Glomerular visceral epithelial cell (primary cell): ENCODE measurements around the gene CFAP54.
"Not testable (repeated sequence)": the region's sequence is repeated elsewhere in the genome, so short reads cannot be mapped to it uniquely, and the experiment has no call there.

Experiments used
- DNase-seq: peaks from one replicate; pipeline ENCODE4 v3.0.0-alpha.2; 2016; ENCODE audit errors: extremely low spot score

The CFAP54 gene

DNA sequence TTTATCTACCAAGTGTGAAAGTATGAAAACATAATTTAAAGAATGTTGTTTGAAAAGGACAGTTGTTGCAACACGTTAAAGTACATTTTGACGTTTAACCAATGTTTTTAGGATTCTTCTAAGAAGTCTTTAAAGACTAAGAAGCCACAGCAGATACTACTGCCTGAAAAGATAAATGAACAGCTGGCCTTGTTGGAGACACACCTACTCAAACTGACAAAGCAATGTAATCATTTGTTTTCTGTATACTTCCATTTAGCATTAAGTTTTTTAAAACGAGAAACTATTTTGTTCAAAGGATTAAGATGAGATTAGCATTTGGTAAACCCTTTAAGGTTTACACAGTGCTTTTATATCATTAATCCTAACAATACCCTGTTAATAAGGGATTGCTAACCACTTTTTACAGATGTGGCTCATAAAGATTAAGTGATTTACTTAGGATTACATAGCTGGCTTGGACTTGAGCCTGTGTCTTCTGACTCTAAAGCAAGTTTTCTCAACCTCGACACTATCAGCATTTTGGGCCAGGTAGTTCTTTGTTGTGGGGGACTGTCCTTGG, 134.4 kb downstream of the CFAP54 start:
- DNase-seq: no peak

DNA sequence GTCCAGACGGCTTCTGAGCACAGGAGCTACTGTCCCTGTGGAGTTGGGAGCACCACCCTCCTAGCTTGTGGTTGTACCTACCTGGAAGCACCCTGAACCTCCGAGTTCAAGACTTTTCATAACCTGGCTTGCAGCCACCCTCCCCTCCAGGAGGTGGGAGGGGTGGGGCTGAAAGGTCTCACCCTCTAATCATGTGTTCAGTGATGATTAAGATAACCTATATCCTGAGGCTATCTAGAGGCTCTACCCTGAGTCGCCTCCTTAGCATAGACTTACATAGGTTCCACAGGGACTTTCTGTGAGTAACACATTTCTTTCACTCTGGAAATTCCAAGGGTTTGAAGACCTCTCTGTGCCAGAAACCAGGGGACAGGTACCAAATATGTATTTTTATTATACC, 146.5 kb downstream of the CFAP54 start:
- no peak for DNase-seq

DNA sequence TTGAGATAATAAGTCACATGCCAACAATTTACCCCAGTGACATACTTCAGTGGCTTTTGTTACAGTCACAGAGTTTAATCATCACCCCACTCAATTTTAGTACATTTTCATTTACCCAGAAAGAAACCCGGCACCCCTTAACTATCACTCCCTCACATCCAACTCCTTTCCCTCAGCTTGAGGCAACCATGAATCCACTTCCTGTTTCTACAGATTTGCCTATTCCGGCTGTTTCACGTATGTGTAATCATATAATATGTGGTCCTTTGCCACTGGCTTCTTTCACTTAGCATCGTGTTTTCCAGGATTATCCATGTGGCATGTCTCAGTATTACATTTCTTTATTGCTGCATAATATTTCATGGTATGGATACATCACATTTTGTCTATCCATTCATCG, 147.5 kb downstream of the CFAP54 start:
- no peak for DNase-seq

DNA sequence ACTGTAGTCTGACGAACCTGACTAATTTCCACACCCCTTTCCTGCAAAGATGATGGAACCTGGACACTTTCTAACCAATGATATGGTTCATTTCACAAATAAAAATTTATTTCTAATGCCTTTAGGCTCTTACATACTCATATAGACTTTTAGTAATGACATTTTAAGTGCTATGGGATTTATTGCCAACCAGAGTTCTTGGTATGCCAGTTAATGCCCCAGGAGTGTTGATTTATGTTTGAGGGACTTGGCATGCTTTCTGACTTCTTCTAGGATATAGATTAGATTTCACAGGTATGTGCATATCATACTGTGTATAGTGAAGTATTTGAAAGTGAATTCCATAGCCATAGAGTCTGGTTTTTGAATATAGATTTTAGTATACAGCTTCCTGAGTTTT, 159.5 kb downstream of the CFAP54 start:
- no peak for DNase-seq

DNA sequence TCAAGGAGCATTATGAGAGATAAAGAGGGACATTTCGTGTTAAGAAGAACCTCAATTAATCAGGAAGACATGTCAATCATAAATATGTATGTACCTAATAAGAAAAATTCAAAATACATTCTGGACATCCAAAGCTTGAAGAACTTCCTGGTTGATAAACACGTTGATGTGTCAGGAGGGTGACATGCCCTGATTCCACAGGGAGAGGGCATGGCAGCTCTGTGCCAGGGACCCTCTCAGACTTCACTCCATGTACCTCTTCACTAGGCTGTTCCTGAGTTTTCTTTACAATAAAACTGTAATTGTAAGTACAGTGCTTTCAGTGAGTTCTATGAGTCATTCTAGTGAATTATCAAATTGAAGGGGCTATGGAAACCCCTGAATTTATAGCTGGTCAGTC, 163.5 kb downstream of the CFAP54 start:
- DNase-seq: no peak

DNA sequence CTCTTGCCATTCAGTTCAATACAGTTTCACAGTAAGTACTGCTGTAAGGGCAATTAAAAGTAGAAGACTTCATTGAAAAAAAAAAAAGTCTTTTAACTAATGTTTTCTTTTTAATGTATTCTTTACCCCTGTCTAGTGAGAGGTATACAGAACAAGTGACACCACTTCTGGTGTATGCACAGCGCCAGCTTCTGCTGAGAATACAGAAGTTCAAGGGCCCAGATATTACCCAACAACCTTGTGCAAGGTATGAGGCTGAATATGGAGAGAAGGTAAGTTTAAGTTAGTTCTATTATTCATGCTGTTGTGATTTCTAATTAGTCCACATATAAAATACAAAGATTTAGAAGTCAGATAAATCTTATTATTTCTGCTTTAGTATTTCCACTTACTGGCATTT, 168.7 kb downstream of the CFAP54 start:
- DNase-seq: no peak

DNA sequence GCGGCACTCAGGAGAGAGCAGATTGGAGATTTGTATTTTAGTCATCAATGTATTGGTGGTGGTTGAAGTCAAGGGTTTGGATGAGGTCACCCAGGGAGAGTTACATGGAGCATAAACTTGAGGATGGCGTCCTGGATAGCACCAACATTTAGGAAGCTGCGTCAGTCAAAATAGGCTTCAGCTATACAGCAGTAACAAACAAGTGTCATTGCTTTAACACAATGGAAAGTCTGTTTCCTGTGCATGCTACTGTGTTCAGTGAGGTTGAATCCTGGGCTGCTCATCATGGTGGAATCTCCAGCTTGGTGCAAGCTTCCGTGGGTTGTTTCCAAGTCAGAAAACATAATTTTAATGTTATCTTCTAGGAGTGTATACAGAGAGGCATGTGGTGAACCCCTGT, 180.4 kb downstream of the CFAP54 start:
- DNase-seq: no peak

DNA sequence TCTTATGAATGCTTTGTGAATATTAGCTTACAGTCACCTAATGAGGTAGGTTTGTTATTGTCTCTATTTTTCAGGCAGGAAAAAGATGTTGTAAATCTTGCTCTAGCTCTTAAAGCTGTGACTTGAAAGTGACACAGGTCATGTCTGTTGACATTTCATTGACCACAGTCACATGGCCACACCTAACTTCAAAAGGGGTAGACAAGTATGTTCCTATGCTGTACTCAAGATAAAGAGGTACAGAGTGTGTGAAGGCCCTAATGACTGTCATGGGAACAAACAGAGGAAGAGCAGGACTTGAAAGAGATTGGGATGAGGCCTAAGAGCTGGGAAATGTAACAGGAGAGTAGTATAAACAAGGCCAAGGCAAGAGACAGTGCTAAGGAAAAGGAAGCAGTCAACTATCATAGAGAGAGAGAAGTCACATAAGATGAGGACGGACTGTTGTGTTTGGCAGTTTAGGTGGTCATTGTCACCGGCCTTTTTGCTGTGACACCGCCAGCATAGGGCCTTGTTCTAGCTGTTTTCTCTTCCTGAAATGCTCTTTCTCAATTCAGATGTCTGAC, 181.0 kb downstream of the CFAP54 start:
- no peak for DNase-seq

DNA sequence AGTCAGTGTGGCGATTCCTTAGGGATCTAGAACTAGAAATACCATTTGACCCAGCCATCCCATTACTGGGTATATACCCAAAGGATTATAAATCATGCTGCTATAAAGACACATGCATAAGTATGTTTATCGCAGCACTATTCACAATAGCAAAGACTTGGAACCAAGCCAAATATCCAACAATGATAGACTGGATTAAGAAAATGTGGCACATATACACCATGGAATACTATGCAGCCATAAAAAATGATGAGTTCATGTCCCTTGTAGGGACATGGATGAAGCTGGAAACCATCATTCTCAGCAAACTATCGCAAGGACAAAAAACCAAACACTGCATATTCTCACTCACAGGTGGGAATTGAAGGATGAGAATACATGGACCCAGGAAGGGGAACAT, 186.1 kb downstream of the CFAP54 start:
- DNase-seq: not testable (repeated sequence)

DNA sequence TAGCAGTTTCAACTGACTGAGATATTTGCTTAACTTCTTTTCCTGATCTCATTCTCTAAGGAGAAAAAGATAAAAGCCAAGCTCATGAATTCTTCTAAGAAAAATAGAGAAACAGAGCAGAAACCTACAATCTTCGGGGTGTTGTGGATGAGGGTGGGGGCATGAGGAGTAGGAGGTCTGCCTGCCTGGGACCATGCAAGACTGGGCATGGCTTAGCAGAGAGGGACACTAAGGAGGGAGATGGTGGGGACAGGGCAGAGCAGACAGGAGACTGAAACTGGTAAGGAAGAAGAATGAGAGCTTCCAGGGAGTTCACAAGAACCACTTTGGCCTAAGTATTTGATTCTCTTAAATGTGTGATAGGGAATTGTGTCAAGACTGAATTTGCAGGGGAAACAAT, 188.0 kb downstream of the CFAP54 start:
- no peak for DNase-seq

DNA sequence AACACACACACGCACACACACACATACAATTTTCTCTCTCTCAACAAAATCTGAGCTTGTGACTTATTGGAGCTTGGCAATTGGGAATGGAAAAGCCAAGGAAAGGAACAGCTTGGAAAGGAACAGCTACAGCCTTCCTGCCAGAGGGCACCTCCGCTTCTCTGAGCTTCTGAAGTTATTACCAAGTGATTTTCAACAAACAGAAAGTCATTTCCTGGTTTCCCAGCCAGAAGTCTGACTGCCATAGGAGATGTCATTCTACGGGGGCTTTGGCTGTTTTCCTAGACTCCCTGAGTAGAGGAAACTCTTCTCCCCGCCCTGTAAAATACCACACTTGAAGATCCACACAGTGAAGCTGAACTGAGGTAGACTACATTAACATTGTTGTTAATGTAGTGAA, 198.3 kb downstream of the CFAP54 start:
- DNase-seq: no peak

DNA sequence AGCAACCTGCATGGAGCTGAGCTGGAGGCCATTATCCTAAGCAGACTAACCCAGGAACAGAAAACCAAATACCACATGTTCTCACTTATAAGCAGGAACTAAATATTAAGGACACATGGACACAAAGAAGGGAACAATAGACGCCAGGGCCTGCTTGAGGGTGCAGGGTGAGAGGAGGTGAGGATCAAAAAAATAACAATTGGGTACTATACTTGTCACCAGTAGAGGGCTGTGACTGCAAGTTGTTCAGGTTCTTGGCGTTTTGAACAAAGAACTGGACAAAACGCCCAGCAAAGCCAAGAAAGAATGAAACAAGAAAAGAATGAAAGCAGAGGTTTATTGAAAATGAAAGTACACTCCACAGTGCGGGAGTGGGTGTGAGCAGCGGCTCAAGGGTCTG, 209.1 kb downstream of the CFAP54 start:
- DNase-seq: no peak

DNA sequence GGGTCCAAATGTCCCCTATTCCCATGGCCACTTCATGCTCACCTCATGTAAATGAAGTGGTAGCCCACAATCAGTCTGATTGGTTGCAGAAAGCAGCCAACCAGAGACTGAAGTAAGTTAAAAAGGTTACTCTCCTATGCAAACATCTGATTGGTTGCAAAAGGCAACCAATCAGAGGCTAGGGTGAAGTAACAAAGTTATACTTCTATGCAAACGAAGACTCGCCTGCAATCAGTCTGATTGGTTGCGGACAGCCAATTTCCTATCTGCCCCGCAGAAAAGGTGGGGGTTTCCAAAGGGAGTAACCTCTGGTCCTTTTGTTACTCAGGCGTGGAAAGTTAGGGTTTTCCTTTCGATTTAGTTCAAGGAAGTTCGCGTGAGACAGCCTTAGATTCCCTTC, 209.6 kb downstream of the CFAP54 start:
- no peak for DNase-seq

DNA sequence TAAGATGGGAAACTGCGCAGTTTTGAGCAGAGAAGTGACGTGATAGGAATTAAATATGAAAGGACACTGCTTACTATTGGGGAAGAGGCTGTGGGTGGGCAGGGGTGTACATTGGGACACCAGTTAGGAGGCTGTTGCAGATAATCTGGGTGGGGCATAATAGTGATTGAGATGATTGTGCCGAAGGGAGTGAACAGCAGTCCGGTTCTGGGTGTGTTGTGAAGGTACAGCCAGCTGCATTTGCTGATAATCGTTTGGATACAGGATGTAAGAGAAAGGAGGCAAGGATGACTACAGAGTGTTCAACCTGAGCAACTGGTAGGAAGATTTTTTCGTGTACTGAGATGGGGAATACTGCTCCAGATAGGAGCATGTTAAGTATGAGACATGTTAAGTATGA, 212.5 kb downstream of the CFAP54 start:
- no peak for DNase-seq

DNA sequence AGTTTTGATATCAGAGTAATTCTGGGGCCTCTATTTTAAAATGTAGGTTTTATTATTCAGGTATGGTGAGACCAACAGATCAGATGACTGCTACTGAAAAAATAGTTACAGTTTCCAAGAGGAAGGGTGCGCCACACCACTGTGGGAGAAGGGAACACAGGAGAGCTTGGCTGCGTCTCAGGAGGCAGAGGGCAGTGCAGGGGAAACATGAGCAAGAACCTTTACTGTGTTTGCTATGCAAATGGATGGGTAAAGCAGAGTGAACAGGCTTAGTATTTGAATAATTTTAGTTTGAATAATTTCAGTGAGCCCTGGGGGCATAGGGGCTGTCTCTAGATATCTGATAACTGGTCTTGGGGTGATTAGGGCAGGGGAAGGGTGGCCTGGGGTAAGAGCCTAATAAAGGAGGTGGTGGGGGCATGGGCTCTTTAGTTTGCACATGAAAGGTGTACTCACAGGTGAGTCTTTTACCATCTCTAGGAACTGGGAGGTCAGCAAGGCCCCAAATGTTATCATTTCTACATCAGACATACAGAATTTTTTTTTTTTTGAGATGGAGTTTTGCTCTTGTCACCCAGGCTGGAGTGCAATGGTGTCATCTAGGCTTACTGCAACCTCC, 220.9 kb downstream of the CFAP54 start:
- no peak for DNase-seq

DNA sequence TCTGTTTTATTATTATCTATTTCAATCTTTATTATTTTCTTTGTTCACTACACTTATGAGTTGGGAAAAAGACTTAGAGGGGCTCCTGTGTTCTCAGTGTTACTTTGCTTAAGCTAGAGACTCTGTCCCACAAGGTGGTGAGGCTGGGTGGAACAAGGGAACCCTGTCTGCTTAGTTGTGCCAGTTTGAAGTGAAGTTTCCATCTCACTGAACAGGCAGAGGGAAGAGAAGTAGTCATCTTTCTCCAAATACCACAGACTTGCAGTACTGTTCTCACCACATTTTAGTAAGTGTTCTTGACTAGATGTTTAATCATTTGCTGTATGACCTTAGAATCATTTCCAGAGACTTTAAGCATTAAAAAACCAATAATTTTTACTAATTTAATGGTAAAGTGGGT, 222.0 kb downstream of the CFAP54 start:
- no peak for DNase-seq

DNA sequence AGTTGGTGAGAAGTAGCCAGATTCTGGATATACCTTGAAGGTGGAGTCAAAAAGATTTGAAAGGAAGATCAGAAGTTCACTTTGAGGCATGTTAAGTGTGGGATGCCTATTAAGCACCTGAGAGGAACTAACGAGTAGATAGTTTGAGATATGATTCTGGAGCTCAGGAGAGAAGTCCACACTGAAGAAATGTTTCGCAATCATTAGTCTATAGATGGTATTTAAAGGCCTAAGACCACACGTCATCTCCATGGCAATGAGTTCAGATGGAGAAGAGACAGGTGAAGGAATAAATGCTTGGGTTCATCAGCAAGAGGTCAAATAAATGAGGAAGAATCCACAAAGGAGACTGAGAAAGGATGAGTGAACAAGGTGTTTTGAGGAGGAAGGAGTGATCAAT, 224.8 kb downstream of the CFAP54 start:
- DNase-seq: no peak

DNA sequence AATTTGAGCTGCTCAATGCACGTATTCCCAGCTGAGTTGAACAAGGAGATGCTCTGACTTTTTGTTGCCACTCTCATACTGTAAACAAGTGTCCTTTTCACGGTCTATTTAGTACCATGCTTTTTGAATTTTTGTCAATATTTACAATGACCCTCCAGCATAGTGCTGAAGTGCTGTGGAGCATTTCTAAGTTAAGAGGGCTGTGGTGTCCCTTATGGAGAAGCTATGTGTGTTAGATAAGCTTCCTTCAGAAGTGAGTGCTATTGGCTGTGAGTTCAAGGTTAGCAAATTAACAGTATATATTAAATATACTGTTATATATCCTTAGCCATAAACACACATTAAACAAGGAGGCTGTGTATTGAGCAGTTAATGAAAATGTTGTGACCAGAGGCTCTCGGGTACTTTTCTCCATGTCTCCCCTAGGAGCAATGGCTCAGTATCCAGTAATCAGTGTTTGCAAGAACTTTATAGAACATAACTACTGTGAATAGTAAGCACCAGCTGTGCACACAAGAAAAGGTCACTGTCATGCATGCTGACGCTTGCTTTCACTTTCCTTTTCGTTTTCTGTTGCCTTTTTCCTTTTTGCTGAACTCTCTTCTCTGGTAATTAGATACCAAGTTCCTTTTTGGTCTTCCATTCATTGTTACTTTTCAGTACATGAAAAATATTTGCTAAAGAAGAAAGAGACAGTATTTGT, 230.4 kb downstream of the CFAP54 start:
- DNase-seq: peak; percentile 7

DNA sequence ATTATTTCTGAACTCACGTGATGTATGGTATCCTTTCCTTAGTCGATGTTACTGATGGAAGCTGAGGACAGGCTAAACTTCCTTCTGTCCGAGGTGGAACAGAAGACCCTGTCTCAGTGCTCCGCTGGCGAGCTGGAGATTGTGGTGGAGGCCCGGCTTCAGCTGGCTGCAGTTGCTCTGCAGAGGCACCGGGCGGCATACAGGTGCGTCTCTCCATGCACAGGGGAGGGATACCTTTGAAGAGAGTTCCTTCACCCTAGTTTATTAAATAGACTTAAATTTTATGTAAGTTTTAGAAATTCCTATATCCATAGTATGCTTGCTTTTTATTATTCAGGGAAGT, 231.0 kb downstream of the CFAP54 start:
- DNase-seq: no peak

DNA sequence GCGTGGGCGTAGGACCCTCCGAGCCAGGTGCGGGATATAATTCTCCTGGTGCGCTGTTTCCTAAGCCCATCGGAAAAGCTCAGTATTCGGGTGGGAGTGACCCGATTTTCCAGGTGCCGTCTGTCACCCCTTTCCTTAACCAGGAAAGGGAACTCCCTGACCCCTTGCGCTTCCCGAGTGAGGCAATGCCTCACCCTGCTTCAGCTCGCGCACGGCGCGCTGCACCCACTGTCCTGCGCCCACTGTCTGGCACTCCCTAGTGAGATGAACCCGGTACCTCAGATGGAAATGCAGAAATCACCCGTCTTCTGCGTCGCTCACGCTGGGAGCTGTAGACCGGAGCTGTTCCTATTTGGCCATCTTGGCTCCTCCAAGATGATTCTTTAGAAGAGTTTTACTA, 240.1 kb downstream of the CFAP54 start:
- DNase-seq: not testable (repeated sequence)

DNA sequence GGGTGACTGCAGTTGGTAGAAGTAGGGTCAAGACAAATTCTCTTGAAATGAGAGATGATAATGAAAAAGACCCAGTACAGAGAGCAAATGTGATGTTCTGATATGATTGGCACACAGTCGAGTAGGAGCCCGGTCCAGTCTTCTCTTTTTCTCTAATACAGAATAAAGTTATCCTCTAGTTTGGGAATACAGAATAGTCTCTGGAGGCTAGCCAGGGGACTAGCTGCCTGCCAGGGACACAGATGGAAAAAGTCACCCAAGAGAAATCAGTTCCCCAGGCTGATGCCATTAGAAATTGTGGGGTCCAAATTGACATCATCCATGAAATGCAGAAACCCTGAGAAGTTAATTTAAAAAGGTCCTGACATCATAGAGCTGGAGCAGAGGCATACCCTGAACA, 240.5 kb downstream of the CFAP54 start:
- DNase-seq: no peak

DNA sequence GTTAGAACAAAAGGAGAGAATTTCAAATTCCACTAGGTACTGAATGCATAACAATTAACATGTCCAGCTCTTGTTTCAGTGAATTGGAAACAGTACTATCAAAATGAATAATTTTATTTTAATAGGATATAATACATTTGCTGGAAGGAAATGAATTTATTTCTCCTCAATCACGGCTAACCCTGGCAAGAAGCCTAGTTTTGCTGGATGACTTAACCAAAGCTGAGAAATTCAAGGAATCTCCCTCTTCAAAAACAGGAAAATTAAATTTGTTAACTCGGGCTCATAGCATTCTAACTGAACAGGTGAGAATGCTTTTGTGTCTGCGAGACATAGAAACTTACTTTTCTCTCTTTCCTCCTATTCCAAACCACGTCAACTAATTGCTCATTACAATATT, 254.2 kb downstream of the CFAP54 start:
- DNase-seq: no peak

DNA sequence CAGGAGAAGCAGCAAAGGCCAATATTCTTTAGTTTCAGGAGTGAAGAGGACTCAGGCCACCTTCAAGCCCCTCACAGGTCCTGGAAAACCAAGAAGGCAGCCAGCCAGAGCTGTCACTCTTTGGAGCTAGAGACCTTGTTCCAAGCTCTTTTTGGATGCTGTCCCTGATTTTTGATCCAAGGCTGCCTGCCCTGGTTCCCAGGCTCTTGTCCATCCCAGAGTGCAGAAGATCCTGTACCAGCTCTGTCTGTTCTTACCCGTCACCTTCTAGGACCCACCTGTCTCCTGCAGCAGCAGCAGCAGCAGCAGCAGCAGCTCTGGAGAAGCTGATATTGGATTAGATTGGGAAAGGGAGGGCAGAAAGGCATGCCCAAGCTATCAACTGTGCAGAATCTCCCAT, 260.6 kb downstream of the CFAP54 start:
- DNase-seq: no peak
